ENCODE results near the gene GPANK1. TPM values are rescaled to one million over a fixed set of nuclear protein-coding genes. Genes with fewer than 3 reads are reported as not detected.

Gene GPANK1
- total and polyA plus RNA-seq, 9 of the 15 experiments (the other 6 are each of a cell fraction or from before 2014, with no cell fraction given) = 32.2 to 111 (median 46.3) TPM

- TF ChIP-seq CUX1 (CRISPR knock-in tag; IDR thresholded peaks at IDR 0.05) = no peak
- no peak for TF ChIP-seq ZNF146 (CRISPR knock-in tag; IDR thresholded peaks at IDR 0.05; ENCODE audit: unreplicated experiment)
- TF ChIP-seq TCFL5 (CRISPR knock-in tag; conservative IDR thresholded peaks at IDR 0.05) = no peak
- TF ChIP-seq PHF21A (IDR thresholded peaks at IDR 0.05; ENCODE audit: borderline replicate concordance, low read depth) = no peak; the same call in 1 of the 2 replicates
- TF ChIP-seq EP300 (IDR thresholded peaks at IDR 0.05; ENCODE audit: low read length) = peak; percentile 71
- no peak for TF ChIP-seq MTA2 (IDR thresholded peaks at IDR 0.05; ENCODE audit: low read depth)
- peak; percentile 99 for TF ChIP-seq POLR2A (conservative IDR thresholded peaks at IDR 0.05)
- TF ChIP-seq SIN3B (IDR thresholded peaks at IDR 0.05; ENCODE audit: low read depth) = peak; percentile 90
- peak; percentile 80; the same call in 1 of the 2 replicates for TF ChIP-seq KLF6 (CRISPR knock-in tag; IDR thresholded peaks at IDR 0.05; ENCODE audit: borderline replicate concordance)
- TF ChIP-seq LEF1 (IDR thresholded peaks at IDR 0.05) = peak; percentile 40; the same call in 1 of the 2 replicates
- TF ChIP-seq PCBP2 (IDR thresholded peaks at IDR 0.05; ENCODE audit: low read depth, low read length, poor library complexity, severe bottlenecking) = no peak
- no peak for TF ChIP-seq ARID2 (IDR thresholded peaks at IDR 0.05)
- TF ChIP-seq ZNF224 (CRISPR knock-in tag; IDR thresholded peaks at IDR 0.05) = no peak
- no peak for TF ChIP-seq ZFPM2 (CRISPR knock-in tag; IDR thresholded peaks at IDR 0.05)
- no peak for TF ChIP-seq FIP1L1 (IDR thresholded peaks at IDR 0.05; ENCODE audit: low read depth, low read length, poor library complexity, severe bottlenecking)
- TF ChIP-seq MAZ (CRISPR knock-in tag; conservative IDR thresholded peaks at IDR 0.05 in 1 of 2, IDR thresholded peaks at IDR 0.05 in 1 of 2) = no peak; a peak in 2 of 4 replicates
- peak; percentile 75 for TF ChIP-seq TEAD4 (IDR thresholded peaks at IDR 0.05; ENCODE audit: low read length)
- TF ChIP-seq TEAD4 (CRISPR knock-in tag; IDR thresholded peaks at IDR 0.05; ENCODE audit: borderline replicate concordance) = no peak
- no peak for TF ChIP-seq ZNF274 (IDR thresholded peaks at IDR 0.05; ENCODE audit: borderline replicate concordance, low read depth, low read length)
- TF ChIP-seq ARHGAP35 (IDR thresholded peaks at IDR 0.05; ENCODE audit: partially characterized antibody) = no peak
- TF ChIP-seq RBM17 (IDR thresholded peaks at IDR 0.05; ENCODE audit: borderline replicate concordance, low read depth, low read length) = no peak
- peak; percentile 47 for TF ChIP-seq RFX5 (IDR thresholded peaks at IDR 0.05; ENCODE audit: low read depth, low read length)
Measured at GRCh38 chr6:31619805-31620585, 44.8 kb downstream of the GPANK1 start (continued).
